Fibroblast of the aortic adventitia (primary cell): Measurements from ENCODE around the gene AP1G2. TPM values are rescaled to one million over a fixed set of nuclear protein-coding genes. Genes with fewer than 3 reads are reported as not detected.

ENCODE experiments used
- DNase-seq: peaks from one replicate; pipeline ENCODE4 v3.0.0-alpha.2; 2010; ENCODE audit warnings: low read depth
- H3K4me3 ChIP-seq: 2 replicates; pipeline ENCODE4 v1.5.1; 2011; ENCODE audit warnings: low read depth, mild to moderate bottlenecking, control low read depth, low read length, moderate library complexity
- total RNA-seq: library from RNA; depleted of rRNA; stranded (reverse); fragments of >200 nt; gene quantifications from 2 replicates; pipeline ENCODE4 v1.2.3, GENCODE V29; 2012; ENCODE audit warnings: low replicate concordance
- TF ChIP-seq, protein P1 (sequence below): IDR thresholded peaks from 2 replicates; pipeline ENCODE4 v1.5.1; 2011; ENCODE audit warnings: mild to moderate bottlenecking, low read length, control low read depth, inconsistent platforms; ENCODE audit not compliant: insufficient read depth

The AP1G2 gene
- total RNA-seq, 1 donor = 4.0 TPM

DNA sequence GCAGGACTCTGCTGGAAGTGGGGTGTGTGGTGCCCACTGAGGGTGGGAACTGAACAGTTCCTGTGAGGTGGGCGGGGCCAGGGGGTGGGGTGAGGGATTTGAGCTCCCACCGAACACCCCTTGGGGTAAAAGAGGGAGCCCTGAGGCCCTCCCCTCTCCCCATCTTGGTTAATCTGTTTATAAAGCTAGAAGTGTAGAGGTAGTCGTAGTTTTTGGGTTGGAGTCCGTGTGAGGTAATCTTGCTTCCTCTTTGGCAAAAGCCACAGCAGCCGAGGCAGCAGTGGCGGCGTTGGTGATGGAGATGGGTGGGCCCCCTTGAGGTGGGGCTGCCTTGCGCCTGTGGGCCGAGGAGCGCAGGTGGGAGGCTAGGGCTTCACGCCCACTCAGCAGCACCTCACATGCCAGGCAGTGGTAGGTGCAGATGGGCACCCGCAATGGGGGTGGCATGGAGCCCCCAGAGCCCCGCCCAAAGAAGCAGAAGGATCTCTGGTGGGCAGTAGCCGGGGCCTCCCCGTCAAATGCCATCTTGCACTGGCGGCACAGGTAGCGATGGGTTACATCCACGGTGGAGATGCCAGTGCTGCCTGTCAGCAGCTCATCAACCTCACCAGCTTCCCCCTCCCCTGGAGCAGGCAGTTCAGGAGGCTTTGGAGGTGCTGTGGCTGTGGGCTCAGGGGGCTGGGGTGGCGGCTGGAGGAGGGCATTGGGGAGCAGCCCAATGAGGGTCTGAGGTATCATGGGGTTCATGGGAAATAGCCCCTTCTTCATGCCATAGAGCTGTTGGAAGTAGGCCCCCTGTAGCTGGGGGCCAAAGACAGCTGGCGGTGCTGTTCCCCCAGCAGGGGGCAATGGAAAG, 45.6 kb downstream of the AP1G2 start:
- H3K4me3 ChIP-seq = no peak overlapping the region
- DNase-seq = no peak
- TF ChIP-seq, protein P1, sequence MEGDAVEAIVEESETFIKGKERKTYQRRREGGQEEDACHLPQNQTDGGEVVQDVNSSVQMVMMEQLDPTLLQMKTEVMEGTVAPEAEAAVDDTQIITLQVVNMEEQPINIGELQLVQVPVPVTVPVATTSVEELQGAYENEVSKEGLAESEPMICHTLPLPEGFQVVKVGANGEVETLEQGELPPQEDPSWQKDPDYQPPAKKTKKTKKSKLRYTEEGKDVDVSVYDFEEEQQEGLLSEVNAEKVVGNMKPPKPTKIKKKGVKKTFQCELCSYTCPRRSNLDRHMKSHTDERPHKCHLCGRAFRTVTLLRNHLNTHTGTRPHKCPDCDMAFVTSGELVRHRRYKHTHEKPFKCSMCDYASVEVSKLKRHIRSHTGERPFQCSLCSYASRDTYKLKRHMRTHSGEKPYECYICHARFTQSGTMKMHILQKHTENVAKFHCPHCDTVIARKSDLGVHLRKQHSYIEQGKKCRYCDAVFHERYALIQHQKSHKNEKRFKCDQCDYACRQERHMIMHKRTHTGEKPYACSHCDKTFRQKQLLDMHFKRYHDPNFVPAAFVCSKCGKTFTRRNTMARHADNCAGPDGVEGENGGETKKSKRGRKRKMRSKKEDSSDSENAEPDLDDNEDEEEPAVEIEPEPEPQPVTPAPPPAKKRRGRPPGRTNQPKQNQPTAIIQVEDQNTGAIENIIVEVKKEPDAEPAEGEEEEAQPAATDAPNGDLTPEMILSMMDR = no peak

DNA sequence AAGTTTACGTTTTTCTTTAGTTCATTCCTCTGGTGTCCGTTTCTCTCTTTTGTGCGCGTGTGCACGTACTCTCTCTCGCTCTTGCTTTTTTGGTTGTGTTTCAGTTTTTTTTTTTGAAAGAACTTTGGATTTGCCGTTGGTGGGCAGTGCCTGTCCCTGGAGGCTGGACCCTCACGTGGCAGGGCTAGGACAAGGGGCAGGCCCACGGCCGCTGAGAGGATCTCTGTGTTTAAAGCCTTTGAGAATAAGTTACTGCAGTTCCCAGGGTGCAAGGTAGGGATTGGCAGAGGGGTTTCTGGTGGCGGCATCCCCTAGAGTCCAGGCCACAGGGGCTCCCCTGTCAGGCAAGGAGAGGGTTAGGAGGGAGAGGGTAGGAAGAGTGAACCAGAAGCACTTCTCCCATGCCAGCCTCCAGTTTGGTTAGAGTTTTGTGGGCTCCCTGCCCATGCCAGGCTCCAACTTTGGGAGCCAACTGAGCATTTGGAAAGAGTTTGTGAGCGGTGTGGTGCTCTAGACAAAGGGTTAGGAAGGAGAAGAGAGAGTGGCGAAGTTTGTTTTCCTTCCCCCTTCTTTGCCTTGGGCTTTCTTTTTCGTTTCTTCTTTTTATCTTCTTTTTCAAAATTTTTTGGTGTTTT, 46.6 kb downstream of the AP1G2 start:
- H3K4me3 ChIP-seq = no peak overlapping the region
- TF ChIP-seq, protein P1 = no peak
- DNase-seq = no peak

DNA sequence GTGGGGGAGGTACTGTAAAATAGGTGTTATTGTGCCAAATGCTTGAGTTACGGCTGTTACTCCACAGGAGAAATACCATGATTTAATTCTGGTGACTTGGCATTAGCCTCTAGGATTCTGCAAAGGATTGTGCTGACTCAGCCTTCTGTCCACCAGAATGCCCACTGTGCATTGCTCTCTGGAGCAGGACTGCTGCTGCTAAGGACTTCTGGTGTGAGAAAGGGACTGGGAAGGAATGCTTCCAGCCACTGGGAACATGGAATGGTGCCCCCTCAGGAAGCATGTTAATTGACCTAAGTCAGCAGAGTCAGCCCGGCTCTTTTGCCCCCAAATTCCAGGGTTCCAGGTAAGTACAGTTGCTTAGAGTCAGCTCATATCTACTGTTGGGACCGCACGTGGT, 48.9 kb downstream of the AP1G2 start:
- DNase-seq = no peak
- H3K4me3 ChIP-seq = no peak overlapping the region
- TF ChIP-seq, protein P1 = no peak

DNA sequence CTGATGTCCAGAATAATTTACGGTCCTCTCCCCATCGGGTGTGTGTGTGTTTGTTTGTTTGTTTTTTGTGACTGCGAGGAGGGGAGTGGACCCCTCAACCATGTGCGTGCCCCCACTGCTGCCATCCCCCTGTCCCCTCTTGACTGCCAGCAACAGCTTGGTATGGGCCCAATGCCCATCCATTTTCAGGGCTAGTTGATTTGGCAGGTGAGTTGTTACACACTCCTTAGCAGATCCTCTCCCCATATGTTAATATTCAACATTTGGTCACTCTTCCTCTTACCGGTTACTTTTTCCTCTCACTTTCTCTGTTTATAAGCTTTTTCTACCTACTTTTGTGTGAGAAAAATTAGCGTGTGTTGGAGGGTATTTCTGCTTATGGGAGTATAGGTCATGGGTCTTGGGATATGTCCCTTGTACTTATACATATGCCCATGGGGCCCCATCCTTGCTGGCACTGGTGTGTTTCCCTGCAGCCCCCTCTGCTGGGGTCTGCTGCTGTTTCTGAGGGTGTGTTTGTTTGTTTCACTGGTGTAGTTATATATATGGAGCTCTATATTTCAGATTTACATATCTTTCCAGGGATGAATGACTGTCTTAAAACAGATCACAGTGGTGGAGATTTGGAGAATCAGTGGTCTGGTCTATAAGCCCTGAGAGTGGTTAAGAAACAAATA, 49.8 kb downstream of the AP1G2 start:
- DNase-seq = no peak
- TF ChIP-seq, protein P1 = no peak
- H3K4me3 ChIP-seq = no peak overlapping the region

DNA sequence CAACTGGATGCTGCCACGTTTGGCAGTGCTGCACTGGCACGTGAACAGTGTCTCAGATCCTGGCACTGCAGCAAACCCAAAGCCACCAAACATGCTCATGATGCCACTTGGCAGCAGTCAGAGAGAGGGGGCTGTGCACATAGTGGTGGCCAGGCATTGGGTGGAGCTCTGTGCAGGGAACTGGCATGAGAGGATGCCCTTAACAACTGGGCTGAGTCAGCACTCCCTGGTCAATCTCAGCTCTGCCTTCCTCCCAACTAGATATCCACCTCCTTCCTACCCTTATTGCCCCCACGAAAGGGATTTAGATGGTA, 53.0 kb downstream of the AP1G2 start:
- TF ChIP-seq, protein P1 = no peak
- no peak for DNase-seq
- H3K4me3 ChIP-seq = no peak overlapping the region

DNA sequence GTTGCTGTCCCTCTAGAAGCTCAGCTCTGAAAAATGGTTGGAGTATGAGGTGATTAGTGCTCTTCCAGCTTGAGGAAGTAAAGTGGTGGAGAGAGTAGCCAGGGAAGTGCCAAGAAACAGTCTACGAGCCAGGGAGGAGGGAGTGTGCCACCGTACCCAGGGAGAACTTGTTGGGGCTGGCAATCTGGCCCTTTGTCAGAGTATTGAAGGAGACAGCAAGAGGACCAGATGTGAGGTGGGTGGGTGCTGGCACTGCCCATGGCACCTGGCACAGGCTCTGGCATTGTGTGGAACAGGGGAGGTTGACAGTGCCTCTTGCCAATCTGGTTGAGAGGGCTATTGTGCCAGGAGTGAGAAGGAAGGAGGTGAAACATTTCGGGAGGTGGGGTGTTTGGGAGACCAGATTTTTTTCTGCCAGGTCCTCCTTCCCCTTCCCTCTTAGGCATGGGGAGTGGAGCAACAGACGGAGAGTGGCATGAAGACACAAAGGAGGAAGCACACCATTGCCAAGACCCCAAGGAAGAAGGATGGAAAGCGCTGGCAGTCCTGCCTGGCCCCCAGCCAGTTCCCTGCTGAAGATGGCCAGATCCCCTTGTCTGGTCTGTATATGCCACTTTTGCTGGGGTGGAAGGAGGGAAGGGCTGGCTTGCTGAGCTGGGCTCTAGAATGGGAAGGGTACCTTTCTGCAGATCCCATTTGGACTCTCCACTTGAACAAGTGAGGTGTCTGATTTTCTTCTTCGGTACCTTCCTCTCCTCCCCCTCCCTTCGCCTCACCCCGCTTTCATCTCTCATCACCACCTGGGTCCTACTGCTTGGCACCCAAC, 53.6 kb downstream of the AP1G2 start:
- TF ChIP-seq, protein P1 = no peak
- H3K4me3 ChIP-seq = no peak overlapping the region
- DNase-seq = no peak
